GM12892 (cell line): ENCODE measurements around the gene SREK1.
A peak's percentile ranks its signal among the peaks of the same experiment; 100 is the strongest.

Source experiments
- DNase-seq: peaks from one replicate; pipeline ENCODE4 v3.0.0; 2011; ENCODE audit not compliant: insufficient read length
- FAIRE-seq: peaks from 2 replicates; lab custom pipeline; 2011; peaks lifted over from hg19 to GRCh38; lab: Jason Lieb, UNC
- POLR2A ChIP-seq: IDR thresholded peaks from 2 replicates; pipeline ENCODE4 v1.6.1; 2011; ENCODE audit warnings: low read depth, low read length, control low read depth
- POLR2AphosphoS5 ChIP-seq: IDR thresholded peaks from 2 replicates; pipeline ENCODE4 v1.6.1; 2011; ENCODE audit warnings: low read depth, low read length, control low read depth
- TAF1 ChIP-seq: IDR thresholded peaks from 2 replicates; pipeline ENCODE4 v1.6.1; 2011; ENCODE audit warnings: low read depth, mild to moderate bottlenecking, control low read depth, low read length, borderline replicate concordance

The SREK1 gene

GRCh38 chr5:66142417-66142816, 1.7 kb upstream of the SREK1 start:
- FAIRE-seq (no peak), DNase-seq (no peak)
- TF ChIP-seq POLR2AphosphoS5 (no peak), POLR2A (no peak), TAF1 (no peak)

GRCh38 chr5:66143473-66144073, 527 bp upstream of the SREK1 start:
- FAIRE-seq (no peak), DNase-seq (no peak)
- TF ChIP-seq POLR2A (no peak), TAF1 (no peak), POLR2AphosphoS5 (no peak)

GRCh38 chr5:66144834-66145390, 812 bp downstream of the SREK1 start:
- no peak; the same call in 1 of the 2 replicates for TF ChIP-seq TAF1
- no peak for TF ChIP-seq POLR2AphosphoS5
- TF ChIP-seq POLR2A = peak; percentile 26; the same call in 1 of the 2 replicates
- DNase-seq (no peak), FAIRE-seq (peak; percentile 14)

GRCh38 chr5:66145737-66146136, 1.6 kb downstream of the SREK1 start:
- FAIRE-seq = no peak
- no peak for DNase-seq
- TF ChIP-seq TAF1 = no peak
- no peak for TF ChIP-seq POLR2AphosphoS5
- no peak for TF ChIP-seq POLR2A

GRCh38 chr5:66149950-66150349, 5.8 kb downstream of the SREK1 start:
- FAIRE-seq (no peak), DNase-seq (no peak)
- TF ChIP-seq TAF1 (no peak), POLR2A (no peak), POLR2AphosphoS5 (no peak)

GRCh38 chr5:66151030-66151429, 6.9 kb downstream of the SREK1 start:
- TF ChIP-seq POLR2AphosphoS5 (no peak), POLR2A (no peak), TAF1 (no peak)
- FAIRE-seq (no peak), DNase-seq (no peak)

GRCh38 chr5:66151491-66151890, 7.4 kb downstream of the SREK1 start:
- DNase-seq (no peak), FAIRE-seq (no peak)
- TF ChIP-seq POLR2A = no peak
- no peak for TF ChIP-seq POLR2AphosphoS5
- no peak for TF ChIP-seq TAF1

GRCh38 chr5:66157046-66157445, 12.9 kb downstream of the SREK1 start:
- TF ChIP-seq TAF1 (no peak), POLR2AphosphoS5 (no peak), POLR2A (no peak)
- FAIRE-seq = peak; percentile 17
- DNase-seq = no peak

- DNase-seq = no peak
- TF ChIP-seq TAF1 = no peak
- TF ChIP-seq POLR2A = no peak
- TF ChIP-seq POLR2AphosphoS5 = no peak
- no peak for FAIRE-seq
These were observed 17.3 kb downstream of the SREK1 start for GRCh38 chr5:66161356-66161755.

GRCh38 chr5:66164044-66164790, 20.1 kb downstream of the SREK1 start:
- peak; percentile 48 for FAIRE-seq
- no peak for DNase-seq
- TF ChIP-seq TAF1 (no peak), POLR2A (no peak), POLR2AphosphoS5 (no peak)

- no peak for TF ChIP-seq TAF1
- TF ChIP-seq POLR2AphosphoS5 = no peak
- no peak for TF ChIP-seq POLR2A
- DNase-seq (no peak), FAIRE-seq (no peak)
These were observed 24.1 kb downstream of the SREK1 start for GRCh38 chr5:66168226-66168625.
